Stimulated activated CD4-positive, alpha-beta T cell treated with anti-CD3 and anti-CD28 coated beads, Interleukin-2, amount 100 ng/mL, for 48 hours (primary cell): ENCODE measurements around the gene SUN2.

ENCODE experiments used
- DNase-seq, 2 donors: peaks; one replicate each; pipeline ENCODE4 v3.0.0-alpha.2; 2020

Gene SUN2

GRCh38 chr22:38777087-38777671, 21.4 kb upstream of the SUN2 start:
- no peak for DNase-seq

- DNase-seq: no peak
These were observed 20.3 kb upstream of the SUN2 start for GRCh38 chr22:38776086-38776485.

- DNase-seq: no peak
These were observed 19.9 kb upstream of the SUN2 start for GRCh38 chr22:38775656-38776055.

- DNase-seq: no peak
These were observed 18.8 kb upstream of the SUN2 start for GRCh38 chr22:38774496-38775166.

- no peak for DNase-seq
These were observed 17.7 kb upstream of the SUN2 start for GRCh38 chr22:38773363-38773946.

- DNase-seq: no peak
These were observed 16.8 kb upstream of the SUN2 start for GRCh38 chr22:38772623-38772873.

- no peak for DNase-seq
These were observed 14.6 kb upstream of the SUN2 start for GRCh38 chr22:38770257-38770949.

- DNase-seq: no peak
These were observed 12.2 kb upstream of the SUN2 start for GRCh38 chr22:38768036-38768435.

GRCh38 chr22:38767313-38767712, 11.5 kb upstream of the SUN2 start:
- DNase-seq: no peak

GRCh38 chr22:38766076-38766777, 10.4 kb upstream of the SUN2 start:
- no peak for DNase-seq

GRCh38 chr22:38762551-38762983, 6.8 kb upstream of the SUN2 start:
- no peak for DNase-seq

GRCh38 chr22:38761202-38762162, 5.7 kb upstream of the SUN2 start:
- DNase-seq: no peak

GRCh38 chr22:38760477-38761201, 4.8 kb upstream of the SUN2 start:
- DNase-seq: no peak

- no peak for DNase-seq
These were observed 3.2 kb upstream of the SUN2 start for GRCh38 chr22:38759005-38759404.

- DNase-seq: peak; percentile 62 to 63
These were observed 2.6 kb upstream of the SUN2 start for GRCh38 chr22:38758276-38758945.

GRCh38 chr22:38757464-38757757, 1.6 kb upstream of the SUN2 start:
- DNase-seq: no peak

GRCh38 chr22:38756711-38757463, 1.1 kb upstream of the SUN2 start:
- no peak for DNase-seq

GRCh38 chr22:38755155-38755910, 465 bp downstream of the SUN2 start:
- peak in 1 of 2 donors; percentile 36 for DNase-seq

GRCh38 chr22:38754751-38755154, 1.0 kb downstream of the SUN2 start:
- no peak for DNase-seq
